ENCODE data around the gene CDCA3. TPM values are rescaled to one million over a fixed set of nuclear protein-coding genes. Genes with fewer than 3 reads are reported as not detected.

Gene CDCA3
- total RNA-seq, 1 experiment from 2014 or later, result 57.1 TPM

- Mint-ChIP-seq H3K27ac (ENCODE audit: unreplicated experiment) (no peak overlapping the region), H3K36me3 (ENCODE audit: insufficient read depth, unreplicated experiment) (peaks cover 6% of the 10 kb centered on the region), H3K4me3 (ENCODE audit: low read depth, unreplicated experiment) (no peak overlapping the region), H3K4me1 (ENCODE audit: low read depth, unreplicated experiment) (peaks cover 16% of the 10 kb centered on the region), H3K9me3 (ENCODE audit: low read depth, unreplicated experiment) (no peaks in the 10 kb centered on the region), H3K27me3 (ENCODE audit: unreplicated experiment) (peaks cover 100% of the 10 kb centered on the region)
- TF ChIP-seq CTCF (IDR thresholded peaks at IDR 0.05; ENCODE audit: unreplicated experiment), result no peak
- BruUV-seq (replicated peaks), result no TSS peak
- intact Hi-C loops (cut with micrococcal nuclease; ENCODE audit: unreplicated experiment), result loop anchor here (10.0 kb wide), 1 partner anchor 209 kb away; no protein-coding TSS in a partner anchor
- CTCF ChIA-PET, result no interaction called here
- no peak for DNase-seq
These were observed 27.7 kb downstream of the CDCA3 start for GRCh38 chr12:6823182-6824084.

- H3K27ac Mint-ChIP-seq (ENCODE audit: unreplicated experiment), result no peak overlapping the region
- CTCF ChIA-PET, result no interaction called here
These were observed 28.5 kb downstream of the CDCA3 start for GRCh38 chr12:6822426-6823135.

GRCh38 chr12:6821591-6822425 lies 29.3 kb downstream of the CDCA3 start, which contains the start of gene GPR162:
Gene GPR162, plus strand, starts transcription at chr12:6821821. Its CDS starts 2,078 bp downstream, at chr12:6823899.
- peak within 1 kb of the TSS; percentile 42 for H3K4me3 Mint-ChIP-seq (ENCODE audit: low read depth, unreplicated experiment)
- H3K36me3 Mint-ChIP-seq (ENCODE audit: insufficient read depth, unreplicated experiment), result no peaks in the 10 kb centered on the region
- DNase-seq, result no peak
- CTCF ChIA-PET, result interaction anchor here (0.9 to 1.1 kb wide), 2 partner anchors 9 to 69 kb away, joined by 3 to 5 read pairs; partner anchors contain the start of gene MLF2
- H3K4me1 Mint-ChIP-seq (ENCODE audit: low read depth, unreplicated experiment), result peaks cover 7% of the 10 kb centered on the region
- intact Hi-C loops (cut with micrococcal nuclease; ENCODE audit: unreplicated experiment), result loop anchor here (10.0 kb wide), 1 partner anchor 207 kb away; no protein-coding TSS in a partner anchor
- no TSS peak for BruUV-seq (replicated peaks)
- peaks cover 99% of the 10 kb centered on the region for H3K27me3 Mint-ChIP-seq (ENCODE audit: unreplicated experiment)
- TF ChIP-seq CTCF (IDR thresholded peaks at IDR 0.05; ENCODE audit: unreplicated experiment), result no peak
- H3K9me3 Mint-ChIP-seq (ENCODE audit: low read depth, unreplicated experiment), result no peaks in the 10 kb centered on the region
- H3K27ac Mint-ChIP-seq (ENCODE audit: unreplicated experiment), result no peak within 1 kb of the TSS

More at GRCh38 chr12:6822426-6823135, 28.5 kb downstream of the CDCA3 start:
- TF ChIP-seq CTCF (IDR thresholded peaks at IDR 0.05; ENCODE audit: unreplicated experiment), result no peak
- no TSS peak for BruUV-seq (replicated peaks)
- H3K4me1 Mint-ChIP-seq (ENCODE audit: low read depth, unreplicated experiment), result peaks cover 13% of the 10 kb centered on the region
- H3K4me3 Mint-ChIP-seq (ENCODE audit: low read depth, unreplicated experiment), result peak overlapping the region; percentile 42
- no peaks in the 10 kb centered on the region for H3K36me3 Mint-ChIP-seq (ENCODE audit: insufficient read depth, unreplicated experiment)
- H3K9me3 Mint-ChIP-seq (ENCODE audit: low read depth, unreplicated experiment), result no peaks in the 10 kb centered on the region
- intact Hi-C loops (cut with micrococcal nuclease; ENCODE audit: unreplicated experiment), result loop anchor here (10.0 kb wide), 1 partner anchor 208 kb away; no protein-coding TSS in a partner anchor
- DNase-seq, result no peak
- H3K27me3 Mint-ChIP-seq (ENCODE audit: unreplicated experiment), result peaks cover 100% of the 10 kb centered on the region

GRCh38 chr12:6820166-6820565 lies 30.9 kb downstream of the CDCA3 start:
- Mint-ChIP-seq H3K36me3 (ENCODE audit: insufficient read depth, unreplicated experiment) (no peaks in the 10 kb centered on the region), H3K27me3 (ENCODE audit: unreplicated experiment) (peaks cover 98% of the 10 kb centered on the region), H3K4me1 (ENCODE audit: low read depth, unreplicated experiment) (peaks cover 1% of the 10 kb centered on the region), H3K27ac (ENCODE audit: unreplicated experiment) (no peak overlapping the region), H3K9me3 (ENCODE audit: low read depth, unreplicated experiment) (no peaks in the 10 kb centered on the region), H3K4me3 (ENCODE audit: low read depth, unreplicated experiment) (no peak overlapping the region)
- CTCF ChIA-PET, result interaction anchor here (0.6 kb wide), 1 partner anchor 11 kb away, joined by 4 read pairs; no protein-coding TSS in a partner anchor
- no peak for DNase-seq
- intact Hi-C loops (cut with micrococcal nuclease; ENCODE audit: unreplicated experiment), result loop anchor here (10.0 kb wide), 1 partner anchor 205 kb away; no protein-coding TSS in a partner anchor
- no peak for TF ChIP-seq CTCF (IDR thresholded peaks at IDR 0.05; ENCODE audit: unreplicated experiment)
- no TSS peak for BruUV-seq (replicated peaks)
